Activated T-helper 2 cell treated with anti-CD3 and anti-CD28 coated beads, Interferon-gamma antibody, Interleukin-2, Interleukin-4, amounts not matched to agents 10 μg/mL and 5 μg/mL and 100 μg/mL, durations not matched to agents 14 hours and 24 hours and 36 hours (primary cell): ENCODE measurements around the gene CERS2. TPM values are rescaled to one million over a fixed set of nuclear protein-coding genes. Genes with fewer than 3 reads are reported as not detected.
A peak's percentile ranks its signal among the peaks of the same experiment; 100 is the strongest.

ENCODE experiments used
- DNase-seq: peaks from one replicate; pipeline ENCODE4 v3.0.0; 2021; ENCODE audit warnings: low spot score
- H3K27ac Mint-ChIP-seq: one replicate; pipeline ENCODE4 v1.8.0; 2021; ENCODE audit warnings: mixed read lengths
- H3K27me3 Mint-ChIP-seq: one replicate; pipeline ENCODE4 v1.8.0; 2021; ENCODE audit warnings: low read depth, mixed read lengths
- H3K36me3 Mint-ChIP-seq: one replicate; pipeline ENCODE4 v1.8.0; 2021; ENCODE audit warnings: low read depth, mixed read lengths
- H3K4me1 Mint-ChIP-seq: one replicate; pipeline ENCODE4 v1.8.0; 2021; ENCODE audit warnings: low read depth, mixed read lengths
- H3K4me3 Mint-ChIP-seq: one replicate; pipeline ENCODE4 v1.8.0; 2021; ENCODE audit warnings: low read depth, mild to moderate bottlenecking, moderate library complexity, mixed read lengths
- H3K9me3 Mint-ChIP-seq: one replicate; pipeline ENCODE4 v1.8.0; 2021; ENCODE audit warnings: mixed read lengths
- intact Hi-C: fragments of 100-400 bp; cut with micrococcal nuclease; formaldehyde crosslinking; loops from one replicate; pipeline ENCODE4 v1.15.1; 2023
- total RNA-seq: library from RNA; stranded (reverse); gene quantifications from 2 replicates; pipeline ENCODE4 v1.2.3, GENCODE V29; 2022

CERS2 gene
- total RNA-seq, 1 donor from 2014 or later = 176 TPM

GRCh38 chr1:150973258-150973835, 1.3 kb downstream of the CERS2 start:
- intact Hi-C loops = loop anchor here (2.0 kb wide), 1 partner anchor 47 kb away; the partner anchor contains the start of gene SETDB1
- Mint-ChIP-seq H3K9me3 (no peaks in the 10 kb centered on the region), H3K27me3 (no peaks in the 10 kb centered on the region), H3K27ac (peak overlapping the region; percentile 68), H3K4me1 (peaks cover 50% of the 10 kb centered on the region), H3K36me3 (peaks cover 31% of the 10 kb centered on the region), H3K4me3 (peak overlapping the region; percentile 87)
- no peak for DNase-seq

- intact Hi-C loops = loop anchor here (2.0 kb wide), 1 partner anchor 46 kb away; the partner anchor contains the start of gene SETDB1
- Mint-ChIP-seq H3K9me3 (no peaks in the 10 kb centered on the region), H3K4me3 (peak overlapping the region; percentile 87), H3K36me3 (peaks cover 40% of the 10 kb centered on the region), H3K4me1 (peaks cover 49% of the 10 kb centered on the region), H3K27me3 (no peaks in the 10 kb centered on the region), H3K27ac (peak overlapping the region; percentile 72)
- DNase-seq = no peak
Observed at GRCh38 chr1:150972417-150972940, 2.2 kb downstream of the CERS2 start.

GRCh38 chr1:150971583-150972416, 2.8 kb downstream of the CERS2 start:
- Mint-ChIP-seq H3K27me3 (no peaks in the 10 kb centered on the region), H3K4me3 (peak overlapping the region; percentile 87), H3K9me3 (no peaks in the 10 kb centered on the region), H3K36me3 (peaks cover 47% of the 10 kb centered on the region), H3K27ac (peak overlapping the region; percentile 72), H3K4me1 (peaks cover 42% of the 10 kb centered on the region)
- intact Hi-C loops = loop anchor here (2.0 kb wide), 1 partner anchor 45 kb away; the partner anchor contains the start of gene SETDB1
- DNase-seq = no peak

GRCh38 chr1:150970808-150971582, 3.6 kb downstream of the CERS2 start:
- Mint-ChIP-seq H3K4me1 (peaks cover 35% of the 10 kb centered on the region), H3K27ac (peak overlapping the region; percentile 43), H3K36me3 (peaks cover 55% of the 10 kb centered on the region), H3K27me3 (no peaks in the 10 kb centered on the region), H3K9me3 (no peaks in the 10 kb centered on the region), H3K4me3 (peak overlapping the region; percentile 42)
- no peak for DNase-seq
- intact Hi-C loops = no loop called here

GRCh38 chr1:150969626-150970025, 5.0 kb downstream of the CERS2 start:
- Mint-ChIP-seq H3K36me3 (peaks cover 66% of the 10 kb centered on the region), H3K9me3 (no peaks in the 10 kb centered on the region), H3K27me3 (no peaks in the 10 kb centered on the region), H3K27ac (no peak overlapping the region), H3K4me3 (no peak overlapping the region), H3K4me1 (peaks cover 30% of the 10 kb centered on the region)
- no peak for DNase-seq
- intact Hi-C loops = no loop called here

GRCh38 chr1:150968491-150968890, 6.1 kb downstream of the CERS2 start:
- Mint-ChIP-seq H3K9me3 (no peaks in the 10 kb centered on the region), H3K27ac (no peak overlapping the region), H3K4me1 (peaks cover 30% of the 10 kb centered on the region), H3K27me3 (no peaks in the 10 kb centered on the region), H3K4me3 (no peak overlapping the region), H3K36me3 (peaks cover 75% of the 10 kb centered on the region)
- DNase-seq = no peak
- intact Hi-C loops = no loop called here

- H3K4me3 Mint-ChIP-seq = no peak overlapping the region
- no peaks in the 10 kb centered on the region for H3K9me3 Mint-ChIP-seq
- no peaks in the 10 kb centered on the region for H3K27me3 Mint-ChIP-seq
- intact Hi-C loops = no loop called here
- no peak overlapping the region for H3K27ac Mint-ChIP-seq
- peaks cover 26% of the 10 kb centered on the region for H3K4me1 Mint-ChIP-seq
- H3K36me3 Mint-ChIP-seq = peaks cover 76% of the 10 kb centered on the region
- no peak for DNase-seq
Observed at GRCh38 chr1:150967936-150968335, 6.7 kb downstream of the CERS2 start.

GRCh38 chr1:150966011-150966410, 8.6 kb downstream of the CERS2 start:
- Mint-ChIP-seq H3K27ac (no peak overlapping the region), H3K4me1 (peaks cover 10% of the 10 kb centered on the region), H3K4me3 (no peak overlapping the region), H3K27me3 (no peaks in the 10 kb centered on the region), H3K9me3 (no peaks in the 10 kb centered on the region), H3K36me3 (peaks cover 78% of the 10 kb centered on the region)
- no peak for DNase-seq
- intact Hi-C loops = no loop called here

GRCh38 chr1:150965605-150966004, 9.0 kb downstream of the CERS2 start:
- Mint-ChIP-seq H3K4me3 (no peak overlapping the region), H3K9me3 (no peaks in the 10 kb centered on the region), H3K27ac (no peak overlapping the region), H3K36me3 (peaks cover 78% of the 10 kb centered on the region), H3K27me3 (no peaks in the 10 kb centered on the region), H3K4me1 (peaks cover 7% of the 10 kb centered on the region)
- intact Hi-C loops = no loop called here
- no peak for DNase-seq

- H3K4me3 Mint-ChIP-seq = no peak overlapping the region
- H3K4me1 Mint-ChIP-seq = peaks cover 2% of the 10 kb centered on the region
- peaks cover 93% of the 10 kb centered on the region for H3K36me3 Mint-ChIP-seq
- no peak overlapping the region for H3K27ac Mint-ChIP-seq
- no peaks in the 10 kb centered on the region for H3K27me3 Mint-ChIP-seq
- intact Hi-C loops = no loop called here
- no peaks in the 10 kb centered on the region for H3K9me3 Mint-ChIP-seq
- DNase-seq = no peak
Observed at GRCh38 chr1:150964164-150964489, 10.5 kb downstream of the CERS2 start.

GRCh38 chr1:150963321-150964163, 11.1 kb downstream of the CERS2 start:
- Mint-ChIP-seq H3K36me3 (peaks cover 95% of the 10 kb centered on the region), H3K27ac (no peak overlapping the region), H3K9me3 (no peaks in the 10 kb centered on the region), H3K4me1 (peaks cover 2% of the 10 kb centered on the region), H3K4me3 (no peak overlapping the region), H3K27me3 (no peaks in the 10 kb centered on the region)
- DNase-seq = no peak
- intact Hi-C loops = no loop called here

- H3K9me3 Mint-ChIP-seq = no peaks in the 10 kb centered on the region
- H3K27me3 Mint-ChIP-seq = no peaks in the 10 kb centered on the region
- H3K4me3 Mint-ChIP-seq = no peak overlapping the region
- H3K4me1 Mint-ChIP-seq = peaks cover 6% of the 10 kb centered on the region
- intact Hi-C loops = no loop called here
- H3K27ac Mint-ChIP-seq = no peak overlapping the region
- peaks cover 85% of the 10 kb centered on the region for H3K36me3 Mint-ChIP-seq
- no peak for DNase-seq
Observed at GRCh38 chr1:150961756-150962155, 12.9 kb downstream of the CERS2 start.
